ENCODE data around the gene PROS1. TPM values are rescaled to one million over a fixed set of nuclear protein-coding genes. Genes with fewer than 3 reads are reported as not detected.

PROS1 gene
- total RNA-seq, 1 experiment from 2014 or later, result 9.2 TPM

GRCh38 chr3:93910097-93910496 lies 63.6 kb downstream of the PROS1 start:
- Histone ChIP-seq H3K9me3 (ENCODE audit: low read depth, low read length, poor library complexity, severe bottlenecking) (no peaks in the 10 kb centered on the region), H3K36me3 (ENCODE audit: insufficient read depth, low read length, poor library complexity, severe bottlenecking) (no peaks in the 10 kb centered on the region), H3K4me1 (ENCODE audit: insufficient read depth, low read length, poor library complexity, severe bottlenecking) (no peaks in the 10 kb centered on the region), H3K27me3 (replicated peaks; ENCODE audit: insufficient read depth, low read depth, low read length, poor library complexity) (no peaks in the 10 kb centered on the region), H3K4me3 (ENCODE audit: low read depth, low read length, poor library complexity, severe bottlenecking) (no peak overlapping the region), H3K27ac (ENCODE audit: low read depth, low read length, poor library complexity, severe bottlenecking) (no peak overlapping the region)
- ChIA-PET CTCF (no interaction called here), POLR2A (ENCODE audit: low non-redundant PET) (no interaction called here)
- DNase-seq (ENCODE audit: low spot score), result no peak
- no TSS peak for BruUV-seq (replicated peaks)
- intact Hi-C loops (cut with micrococcal nuclease; ENCODE audit: unreplicated experiment), result no loop called here
- TF ChIP-seq CTCF (conservative IDR thresholded peaks at IDR 0.05; ENCODE audit: low read depth, low read length) (no peak), EZH2 (IDR thresholded peaks at IDR 0.05; ENCODE audit: borderline replicate concordance, low read depth, low read length, poor library complexity, severe bottlenecking) (no peak)

- no peak for DNase-seq (ENCODE audit: low spot score)
- intact Hi-C loops (cut with micrococcal nuclease; ENCODE audit: unreplicated experiment), result loop anchor here (5.0 kb wide), 1 partner anchor 160 kb away; no protein-coding TSS in a partner anchor
- no peak overlapping the region for H3K4me3 ChIP-seq (ENCODE audit: low read depth, low read length, poor library complexity, severe bottlenecking)
- no peaks in the 10 kb centered on the region for H3K4me1 ChIP-seq (ENCODE audit: insufficient read depth, low read length, poor library complexity, severe bottlenecking)
- ChIA-PET CTCF (interaction anchor here (2.3 kb wide), 1 partner anchor 162 kb away, joined by 8 read pairs; no protein-coding TSS in a partner anchor), POLR2A (ENCODE audit: low non-redundant PET) (no interaction called here)
- no peaks in the 10 kb centered on the region for H3K27me3 ChIP-seq (replicated peaks; ENCODE audit: insufficient read depth, low read depth, low read length, poor library complexity)
- H3K36me3 ChIP-seq (ENCODE audit: insufficient read depth, low read length, poor library complexity, severe bottlenecking), result no peaks in the 10 kb centered on the region
- BruUV-seq (replicated peaks), result no TSS peak
- no peak overlapping the region for H3K27ac ChIP-seq (ENCODE audit: low read depth, low read length, poor library complexity, severe bottlenecking)
- H3K9me3 ChIP-seq (ENCODE audit: low read depth, low read length, poor library complexity, severe bottlenecking), result no peaks in the 10 kb centered on the region
- no peak for TF ChIP-seq EZH2 (IDR thresholded peaks at IDR 0.05; ENCODE audit: borderline replicate concordance, low read depth, low read length, poor library complexity, severe bottlenecking)
- TF ChIP-seq CTCF (conservative IDR thresholded peaks at IDR 0.05; ENCODE audit: low read depth, low read length), result no peak
Observed at GRCh38 chr3:93907132-93907531, 66.6 kb downstream of the PROS1 start.

- Histone ChIP-seq H3K36me3 (ENCODE audit: insufficient read depth, low read length, poor library complexity, severe bottlenecking) (no peaks in the 10 kb centered on the region), H3K4me1 (ENCODE audit: insufficient read depth, low read length, poor library complexity, severe bottlenecking) (no peaks in the 10 kb centered on the region), H3K27me3 (replicated peaks; ENCODE audit: insufficient read depth, low read depth, low read length, poor library complexity) (no peaks in the 10 kb centered on the region), H3K4me3 (ENCODE audit: low read depth, low read length, poor library complexity, severe bottlenecking) (no peak overlapping the region), H3K9me3 (ENCODE audit: low read depth, low read length, poor library complexity, severe bottlenecking) (no peaks in the 10 kb centered on the region), H3K27ac (ENCODE audit: low read depth, low read length, poor library complexity, severe bottlenecking) (no peak overlapping the region)
- CTCF ChIA-PET, result interaction anchor here (2.3 kb wide), 1 partner anchor 163 kb away, joined by 8 read pairs; no protein-coding TSS in a partner anchor
- intact Hi-C loops (cut with micrococcal nuclease; ENCODE audit: unreplicated experiment), result loop anchor here (5.0 kb wide), 1 partner anchor 161 kb away; no protein-coding TSS in a partner anchor
- no peak for TF ChIP-seq EZH2 (IDR thresholded peaks at IDR 0.05; ENCODE audit: borderline replicate concordance, low read depth, low read length, poor library complexity, severe bottlenecking)
- TF ChIP-seq CTCF (conservative IDR thresholded peaks at IDR 0.05; ENCODE audit: low read depth, low read length), result peak; percentile 27; the same call in 1 of the 2 replicates
- BruUV-seq (replicated peaks), result no TSS peak
- POLR2A ChIA-PET (ENCODE audit: low non-redundant PET), result no interaction called here
- peak; percentile 13 for DNase-seq (ENCODE audit: low spot score)
Observed at GRCh38 chr3:93906245-93906644, 67.5 kb downstream of the PROS1 start.
